GM12873 (cell line): ENCODE measurements around the gene TMEM214.

Experiments used
- TF ChIP-seq, protein P1 (sequence below): IDR thresholded peaks from 2 replicates; pipeline ENCODE4 v1.5.1; 2012; ENCODE audit warnings: low read depth, mild to moderate bottlenecking, moderate library complexity, low read length, control low read depth; ENCODE audit not compliant: insufficient read depth; ENCODE audit errors: missing control alignments

The TMEM214 gene, protein sequence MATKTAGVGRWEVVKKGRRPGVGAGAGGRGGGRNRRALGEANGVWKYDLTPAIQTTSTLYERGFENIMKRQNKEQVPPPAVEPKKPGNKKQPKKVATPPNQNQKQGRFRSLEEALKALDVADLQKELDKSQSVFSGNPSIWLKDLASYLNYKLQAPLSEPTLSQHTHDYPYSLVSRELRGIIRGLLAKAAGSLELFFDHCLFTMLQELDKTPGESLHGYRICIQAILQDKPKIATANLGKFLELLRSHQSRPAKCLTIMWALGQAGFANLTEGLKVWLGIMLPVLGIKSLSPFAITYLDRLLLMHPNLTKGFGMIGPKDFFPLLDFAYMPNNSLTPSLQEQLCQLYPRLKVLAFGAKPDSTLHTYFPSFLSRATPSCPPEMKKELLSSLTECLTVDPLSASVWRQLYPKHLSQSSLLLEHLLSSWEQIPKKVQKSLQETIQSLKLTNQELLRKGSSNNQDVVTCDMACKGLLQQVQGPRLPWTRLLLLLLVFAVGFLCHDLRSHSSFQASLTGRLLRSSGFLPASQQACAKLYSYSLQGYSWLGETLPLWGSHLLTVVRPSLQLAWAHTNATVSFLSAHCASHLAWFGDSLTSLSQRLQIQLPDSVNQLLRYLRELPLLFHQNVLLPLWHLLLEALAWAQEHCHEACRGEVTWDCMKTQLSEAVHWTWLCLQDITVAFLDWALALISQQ

DNA sequence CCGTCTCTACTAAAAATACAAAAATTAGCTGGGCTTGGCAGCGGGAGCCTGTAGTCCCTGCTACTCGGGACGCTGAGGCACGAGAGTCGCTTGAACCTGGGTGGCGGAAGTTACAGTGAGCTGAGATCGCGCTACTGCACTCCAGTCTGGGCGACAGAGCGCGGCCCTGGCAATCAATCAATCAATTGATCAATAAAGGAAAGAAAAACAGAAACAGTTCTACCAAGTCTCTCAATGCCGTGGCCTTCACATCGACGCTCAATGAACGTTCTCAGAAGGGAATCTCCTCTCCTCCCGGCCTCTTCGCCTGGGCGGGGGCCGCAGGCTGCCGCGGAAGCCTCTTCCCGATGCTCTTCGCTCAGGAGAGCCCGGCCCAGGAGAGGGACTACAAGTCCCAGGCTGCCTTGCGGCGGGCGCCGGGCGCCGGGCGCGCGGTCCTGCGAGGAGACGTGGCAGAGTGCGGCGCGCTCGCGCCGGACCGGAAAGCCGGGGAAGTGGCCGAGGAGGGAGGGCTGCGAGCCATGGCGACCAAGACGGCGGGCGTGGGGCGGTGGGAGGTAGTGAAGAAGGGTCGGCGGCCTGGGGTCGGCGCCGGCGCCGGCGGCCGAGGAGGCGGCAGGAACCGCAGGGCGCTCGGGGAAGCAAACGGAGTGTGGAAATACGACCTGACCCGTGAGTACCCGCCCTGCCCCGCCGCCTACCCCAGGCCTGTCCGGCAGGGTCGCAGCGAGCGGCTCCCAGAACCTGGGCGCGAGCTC, at the start of gene TMEM214:
Gene TMEM214 (plus strand): TSS at position 471 of the 758 bp plus-strand sequence. CDS start 51 bp downstream, at position 522.
- TF ChIP-seq, protein P1, sequence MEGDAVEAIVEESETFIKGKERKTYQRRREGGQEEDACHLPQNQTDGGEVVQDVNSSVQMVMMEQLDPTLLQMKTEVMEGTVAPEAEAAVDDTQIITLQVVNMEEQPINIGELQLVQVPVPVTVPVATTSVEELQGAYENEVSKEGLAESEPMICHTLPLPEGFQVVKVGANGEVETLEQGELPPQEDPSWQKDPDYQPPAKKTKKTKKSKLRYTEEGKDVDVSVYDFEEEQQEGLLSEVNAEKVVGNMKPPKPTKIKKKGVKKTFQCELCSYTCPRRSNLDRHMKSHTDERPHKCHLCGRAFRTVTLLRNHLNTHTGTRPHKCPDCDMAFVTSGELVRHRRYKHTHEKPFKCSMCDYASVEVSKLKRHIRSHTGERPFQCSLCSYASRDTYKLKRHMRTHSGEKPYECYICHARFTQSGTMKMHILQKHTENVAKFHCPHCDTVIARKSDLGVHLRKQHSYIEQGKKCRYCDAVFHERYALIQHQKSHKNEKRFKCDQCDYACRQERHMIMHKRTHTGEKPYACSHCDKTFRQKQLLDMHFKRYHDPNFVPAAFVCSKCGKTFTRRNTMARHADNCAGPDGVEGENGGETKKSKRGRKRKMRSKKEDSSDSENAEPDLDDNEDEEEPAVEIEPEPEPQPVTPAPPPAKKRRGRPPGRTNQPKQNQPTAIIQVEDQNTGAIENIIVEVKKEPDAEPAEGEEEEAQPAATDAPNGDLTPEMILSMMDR = peak; percentile 7

DNA sequence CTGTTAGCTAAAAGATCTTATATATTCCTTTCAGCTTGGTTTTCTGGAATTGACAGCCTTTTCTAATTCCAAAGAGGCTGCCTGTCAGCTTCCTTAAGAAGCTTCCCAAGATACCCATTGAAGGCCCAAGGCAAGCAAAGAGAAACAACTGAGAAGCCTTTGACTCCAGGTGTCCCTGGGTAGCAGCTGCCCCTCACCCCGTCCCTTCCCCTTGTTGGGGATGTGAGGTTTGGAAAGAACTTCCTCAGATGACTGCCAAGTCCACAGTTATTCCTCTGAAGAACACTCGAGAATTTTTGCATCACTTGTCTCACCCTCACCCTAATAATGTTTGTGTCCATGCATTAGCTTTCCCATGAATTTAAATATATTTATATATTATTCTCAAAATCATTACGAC, 49.0 kb upstream of the TMEM214 start:
- TF ChIP-seq, protein P1 = no peak

DNA sequence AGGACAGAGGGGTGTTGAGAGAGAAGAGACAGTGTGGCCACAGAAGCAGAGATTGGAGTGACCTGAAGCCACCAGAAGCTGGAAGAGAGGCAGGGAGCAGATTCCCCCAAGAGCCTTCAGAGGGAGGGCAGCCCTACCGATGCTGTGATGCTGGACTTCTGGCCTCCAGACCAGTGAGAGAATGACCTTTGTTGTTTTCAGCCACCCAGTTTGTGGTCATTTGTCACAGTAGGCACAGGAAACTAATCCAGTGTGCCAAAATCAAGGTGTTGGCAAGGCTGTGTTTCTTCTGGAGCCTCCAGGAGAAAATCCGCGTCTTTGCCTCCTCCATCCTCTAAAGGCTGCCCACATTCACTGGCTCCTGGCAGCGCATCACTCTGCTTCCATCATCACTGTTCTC, 47.0 kb upstream of the TMEM214 start:
- TF ChIP-seq, protein P1 = no peak

DNA sequence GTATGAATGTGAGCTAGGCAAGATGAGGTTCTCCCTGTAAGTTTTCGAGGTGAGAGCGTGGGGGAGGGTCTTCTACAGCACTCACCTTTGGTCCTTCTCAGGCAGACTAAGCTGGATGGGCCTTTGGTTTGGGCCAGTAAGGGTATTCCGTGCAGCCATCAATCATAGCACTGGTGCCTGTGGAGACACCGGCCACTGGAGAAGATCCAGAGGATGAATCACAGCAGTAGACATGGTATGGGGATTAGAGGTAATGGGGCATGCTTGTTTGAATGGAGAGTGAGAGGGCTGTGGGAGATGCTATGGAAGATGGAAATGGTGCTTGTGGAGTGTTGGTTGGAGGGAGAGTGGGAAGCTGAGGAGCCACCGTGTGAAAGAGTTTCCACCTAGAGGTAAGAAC, 46.2 kb upstream of the TMEM214 start:
- TF ChIP-seq, protein P1 = no peak

DNA sequence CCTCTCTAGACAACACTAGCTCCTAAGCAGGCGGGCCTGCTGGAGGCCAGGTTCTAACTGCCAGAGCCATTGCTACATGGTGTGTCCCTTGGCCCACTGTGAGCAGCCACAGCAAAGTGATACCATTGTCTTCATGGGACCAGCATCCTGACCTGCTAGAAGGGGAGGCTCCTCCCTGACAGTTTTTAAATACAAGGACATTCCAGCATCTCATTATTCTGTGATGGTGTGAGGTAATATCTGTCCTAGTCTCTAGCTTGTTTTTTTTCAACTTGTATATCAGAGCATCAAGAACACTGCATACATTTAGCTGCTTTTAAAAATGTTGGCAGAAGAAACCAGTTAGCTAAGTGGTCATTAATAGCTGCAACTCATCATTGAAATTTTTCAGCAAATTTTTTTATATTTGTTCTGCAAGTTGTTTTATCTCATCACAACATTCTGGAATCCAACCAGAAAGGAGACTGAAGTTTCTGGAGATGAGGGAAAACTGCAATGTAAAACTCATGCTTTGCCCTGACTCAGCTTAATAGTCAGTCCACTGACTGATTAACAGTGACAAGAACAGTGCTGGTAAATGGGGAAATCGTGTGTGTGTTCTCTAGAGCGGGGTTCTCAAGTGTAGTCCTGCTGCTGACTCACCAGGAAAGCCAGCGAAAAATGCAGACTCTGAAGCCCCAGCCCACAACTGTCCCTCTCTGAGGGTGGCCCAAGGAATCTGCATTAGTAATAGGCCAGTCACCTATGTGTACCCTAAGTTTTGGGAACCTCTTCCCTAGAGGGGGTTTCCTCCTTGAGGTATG, 44.5 kb upstream of the TMEM214 start:
- TF ChIP-seq, protein P1 = no peak

DNA sequence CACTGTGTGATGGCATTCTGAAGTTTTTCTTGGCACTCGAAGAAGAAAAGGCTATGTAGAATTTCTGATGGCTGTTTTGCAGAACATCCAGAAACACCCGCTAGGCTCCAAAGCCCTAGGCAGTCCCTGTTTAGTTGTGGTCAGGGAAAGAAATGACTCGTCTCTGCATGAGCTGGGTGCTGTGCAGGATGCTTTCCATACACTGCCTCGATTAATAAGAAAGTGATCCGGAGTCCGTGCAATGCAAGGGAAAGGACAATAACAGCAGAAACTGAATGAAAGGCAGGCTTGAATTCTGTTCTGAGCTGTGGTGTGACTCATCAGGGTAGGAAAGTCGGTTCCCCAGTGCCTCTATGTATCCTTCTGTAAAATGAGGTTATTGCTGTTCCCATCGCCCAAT, 43.6 kb upstream of the TMEM214 start:
- TF ChIP-seq, protein P1 = no peak
